OCI-LY1 (cell line): ENCODE results near the gene RNF112.

Experiments
- H2AFZ ChIP-seq: fragments of 200-600 bp; sonication (generic), shearing (Covaris generic); 2 replicates; pipeline ENCODE4 v1.6.0; 2014; ENCODE audit warnings: antibody characterized with exemption, mild to moderate bottlenecking, low read length
- H3F3A ChIP-seq: fragments of 200-600 bp; sonication (generic), shearing (Covaris generic); 2 replicates; pipeline ENCODE4 v1.6.0; 2014; ENCODE audit warnings: mild to moderate bottlenecking, antibody characterized with exemption, low read length, moderate library complexity; ENCODE audit not compliant: insufficient read depth
- H3K27ac ChIP-seq: fragments of 200-600 bp; sonication (generic); 2 replicates; pipeline ENCODE4 v1.5.1; 2014; ENCODE audit warnings: low read length, mixed run types, mild to moderate bottlenecking, low read depth; ENCODE audit not compliant: poor library complexity, severe bottlenecking
- H3K27me3 ChIP-seq: fragments of 200-600 bp; sonication (generic); 2 replicates; pipeline ENCODE4 v1.6.0; 2014; ENCODE audit warnings: antibody characterized with exemption, mild to moderate bottlenecking, low read length, moderate library complexity; ENCODE audit not compliant: insufficient read depth
- H3K36me3 ChIP-seq: fragments of 200-600 bp; sonication (generic); 2 replicates; pipeline ENCODE4 v1.6.1; 2014; ENCODE audit warnings: mild to moderate bottlenecking, antibody characterized with exemption, low read length, moderate library complexity, mixed read lengths; ENCODE audit not compliant: insufficient read depth
- H3K4me1 ChIP-seq: fragments of 200-600 bp; sonication (generic); 2 replicates; pipeline ENCODE4 v1.5.1; 2014; ENCODE audit warnings: mild to moderate bottlenecking, low read length, moderate library complexity; ENCODE audit not compliant: insufficient read depth, severe bottlenecking
- H3K4me2 ChIP-seq: fragments of 200-600 bp; sonication (generic), shearing (Covaris generic); 2 replicates; pipeline ENCODE4 v1.6.1; 2014; ENCODE audit warnings: low read length
- H3K4me3 ChIP-seq: fragments of 200-600 bp; sonication (generic); 2 replicates; pipeline ENCODE4 v1.5.1; 2014; ENCODE audit warnings: low read length, low read depth, mild to moderate bottlenecking, mixed read lengths; ENCODE audit not compliant: poor library complexity, severe bottlenecking
- H3K79me2 ChIP-seq: fragments of 200-600 bp; shearing (Covaris generic); 2 replicates; pipeline ENCODE4 v1.6.1; 2016; ENCODE audit warnings: mixed run types, low read length, mixed read lengths; ENCODE audit not compliant: insufficient read depth
- H3K9ac ChIP-seq: fragments of 200-600 bp; sonication (generic), shearing (Covaris generic); 2 replicates; pipeline ENCODE4 v1.6.1; 2014; ENCODE audit warnings: mild to moderate bottlenecking, low read length, mixed read lengths
- H3K9me2 ChIP-seq: fragments of 200-600 bp; sonication (generic), shearing (Covaris generic); 2 replicates; pipeline ENCODE4 v1.6.1; 2014; ENCODE audit warnings: low read depth, mild to moderate bottlenecking, low read length, mixed read lengths
- H3K9me3 ChIP-seq: fragments of 200-600 bp; shearing (Covaris generic); 2 replicates; pipeline ENCODE4 v1.6.1; 2014; ENCODE audit warnings: low read length, mixed read lengths
- H4K20me1 ChIP-seq: fragments of 200-600 bp; sonication (generic), shearing (Covaris generic); 2 replicates; pipeline ENCODE4 v1.6.0; 2016; ENCODE audit warnings: mild to moderate bottlenecking, low read length; ENCODE audit not compliant: insufficient read depth
- CTCF ChIP-seq: fragments of 200-600 bp; sonication (generic), shearing (Covaris generic); IDR thresholded peaks from 2 replicates; pipeline ENCODE4 v1.5.1; 2017; ENCODE audit warnings: mild to moderate bottlenecking, antibody characterized with exemption, low read length, moderate library complexity, mixed read lengths
- EZH2 ChIP-seq: fragments of 200-600 bp; sonication (generic), shearing (Covaris generic); IDR thresholded peaks from 2 replicates; pipeline ENCODE4 v1.8.0; 2017; ENCODE audit warnings: borderline replicate concordance, mixed run types, mild to moderate bottlenecking, antibody characterized with exemption, low read length, moderate library complexity, mixed read lengths

RNF112 gene

GRCh38 chr17:19391432-19391831, 19.6 kb upstream of the RNF112 start:
- peaks cover 3% of the 10 kb centered on the region; the same call in 1 of the 2 replicates for H3K27me3 ChIP-seq
- no peaks in the 10 kb centered on the region for H4K20me1 ChIP-seq
- no peak overlapping the region for H2AFZ ChIP-seq
- no peak overlapping the region for H3K27ac ChIP-seq
- H3K9me3 ChIP-seq, result no peaks in the 10 kb centered on the region
- H3K9me2 ChIP-seq, result no peaks in the 10 kb centered on the region
- no peaks in the 10 kb centered on the region for H3F3A ChIP-seq
- H3K9ac ChIP-seq, result no peak overlapping the region
- no peaks in the 10 kb centered on the region for H3K36me3 ChIP-seq
- H3K4me1 ChIP-seq, result no peaks in the 10 kb centered on the region
- TF ChIP-seq CTCF, result no peak
- no peak for TF ChIP-seq EZH2
- no peak overlapping the region for H3K4me3 ChIP-seq
- no peaks in the 10 kb centered on the region for H3K79me2 ChIP-seq
- no peak overlapping the region for H3K4me2 ChIP-seq

GRCh38 chr17:19392303-19392702, 18.7 kb upstream of the RNF112 start:
- Histone ChIP-seq H3K36me3 (no peaks in the 10 kb centered on the region), H3K27me3 (peaks cover 3% of the 10 kb centered on the region; the same call in 1 of the 2 replicates), H3K4me3 (no peak overlapping the region), H3F3A (no peaks in the 10 kb centered on the region), H3K9me3 (no peaks in the 10 kb centered on the region), H3K9me2 (no peaks in the 10 kb centered on the region), H3K27ac (no peak overlapping the region), H4K20me1 (no peaks in the 10 kb centered on the region), H3K4me2 (no peak overlapping the region), H3K4me1 (no peaks in the 10 kb centered on the region), H3K79me2 (no peaks in the 10 kb centered on the region), H2AFZ (no peak overlapping the region), H3K9ac (no peak overlapping the region)
- no peak for TF ChIP-seq EZH2
- no peak for TF ChIP-seq CTCF

- TF ChIP-seq EZH2, result no peak
- peak; percentile 52 for TF ChIP-seq CTCF
- H3K9me3 ChIP-seq, result no peaks in the 10 kb centered on the region
- H3K4me3 ChIP-seq, result no peak overlapping the region
- no peaks in the 10 kb centered on the region for H3K9me2 ChIP-seq
- H3K4me1 ChIP-seq, result no peaks in the 10 kb centered on the region
- H3K9ac ChIP-seq, result no peak overlapping the region
- no peaks in the 10 kb centered on the region for H3K79me2 ChIP-seq
- no peaks in the 10 kb centered on the region for H4K20me1 ChIP-seq
- H3K4me2 ChIP-seq, result no peak overlapping the region
- no peak overlapping the region for H3K27ac ChIP-seq
- H3F3A ChIP-seq, result no peaks in the 10 kb centered on the region
- no peaks in the 10 kb centered on the region for H3K36me3 ChIP-seq
- no peaks in the 10 kb centered on the region for H3K27me3 ChIP-seq
- H2AFZ ChIP-seq, result no peak overlapping the region
Observed at GRCh38 chr17:19397556-19398041, 13.4 kb upstream of the RNF112 start.
